Duodenal mucosa (tissue), 2 donors: ENCODE measurements around the gene TUBA4B.
A peak's percentile ranks its signal among the peaks of the same experiment; 100 is the strongest.

Source experiments
- H3K27ac ChIP-seq: one replicate; pipeline ENCODE4 v1.7.0; 2013; ENCODE audit warnings: low read depth, low read length
- H3K27me3 ChIP-seq, 2 donors: one replicate each; pipeline ENCODE4 v1.7.0; 2013; ENCODE audit warnings: low read length in 2 of 2, control low read depth in 1 of 2; ENCODE audit not compliant: insufficient read depth in 2 of 2, control insufficient read depth in 1 of 2
- H3K36me3 ChIP-seq, 2 donors: one replicate each; pipeline ENCODE4 v1.7.0; 2013; ENCODE audit warnings: low read length in 2 of 2, control low read depth in 1 of 2; ENCODE audit not compliant: insufficient read depth in 2 of 2, control insufficient read depth in 1 of 2
- H3K4me1 ChIP-seq, 2 donors: one replicate each; pipeline ENCODE4 v1.7.0; 2013; ENCODE audit warnings: low read length in 2 of 2, control low read depth in 1 of 2; ENCODE audit not compliant: insufficient read depth in 2 of 2, control insufficient read depth in 1 of 2
- H3K4me3 ChIP-seq, 2 donors: one replicate each; pipeline ENCODE4 v1.7.0; 2013; ENCODE audit warnings: low read length in 2 of 2, low read depth in 1 of 2
- H3K9ac ChIP-seq, 2 donors: one replicate each; pipeline ENCODE4 v1.7.0; 2013; ENCODE audit warnings: low read length in 2 of 2, low read depth in 1 of 2
- H3K9me3 ChIP-seq, 2 donors: one replicate each; pipeline ENCODE4 v1.7.0; 2013; ENCODE audit warnings: low read length in 2 of 2, control low read depth in 1 of 2; ENCODE audit not compliant: control insufficient read depth in 1 of 2

The TUBA4B gene

GRCh38 chr2:219218732-219219701 is 34.0 kb upstream of the TUBA4B start, which contains the start of gene ABCB6:
ABCB6 (minus strand) TSS chr2:219218958; CDS start chr2:219218673, 285 bp downstream.
- Histone ChIP-seq H3K36me3 (peaks cover 45 to 55% of the 10 kb centered on the region in 2 donors), H3K27ac (peak within 1 kb of the TSS; percentile 74), H3K4me3 (peak within 1 kb of the TSS; percentile 75 to 78), H3K9ac (peak within 1 kb of the TSS; percentile 45), H3K9me3 (no peaks in the 10 kb centered on the region), H3K27me3 (no peaks in the 10 kb centered on the region), H3K4me1 (peaks cover 21 to 27% of the 10 kb centered on the region in 2 donors)

GRCh38 chr2:219219784-219220532 is 33.1 kb upstream of the TUBA4B start:
- H3K27ac ChIP-seq, result no peak overlapping the region
- H3K4me1 ChIP-seq, result peaks cover 21 to 27% of the 10 kb centered on the region in 2 donors

GRCh38 chr2:219220652-219221402 is 32.2 kb upstream of the TUBA4B start:
- Histone ChIP-seq H3K9me3 (no peaks in the 10 kb centered on the region), H3K27ac (no peak overlapping the region), H3K36me3 (peaks cover 51 to 63% of the 10 kb centered on the region in 2 donors), H3K4me3 (no peak overlapping the region), H3K9ac (no peak overlapping the region), H3K4me1 (peaks cover 21 to 27% of the 10 kb centered on the region in 2 donors), H3K27me3 (no peaks in the 10 kb centered on the region)

More at GRCh38 chr2:219219784-219220532, 33.1 kb upstream of the TUBA4B start:
- Histone ChIP-seq H3K4me3 (peak overlapping the region in 1 of 2 donors; percentile 75), H3K27me3 (no peaks in the 10 kb centered on the region), H3K9me3 (no peaks in the 10 kb centered on the region), H3K9ac (no peak overlapping the region), H3K36me3 (peaks cover 45 to 55% of the 10 kb centered on the region in 2 donors)

GRCh38 chr2:219221957-219222518 is 31.0 kb upstream of the TUBA4B start:
- no peaks in the 10 kb centered on the region for H3K27me3 ChIP-seq
- H3K36me3 ChIP-seq, result peaks cover 57 to 71% of the 10 kb centered on the region in 2 donors
- H3K9me3 ChIP-seq, result no peaks in the 10 kb centered on the region
- H3K9ac ChIP-seq, result no peak overlapping the region
- H3K4me1 ChIP-seq, result peaks cover 21 to 27% of the 10 kb centered on the region in 2 donors
- no peak overlapping the region for H3K4me3 ChIP-seq
- no peak overlapping the region for H3K27ac ChIP-seq

GRCh38 chr2:219223831-219224610 is 29.0 kb upstream of the TUBA4B start:
- H3K9me3 ChIP-seq, result no peaks in the 10 kb centered on the region
- peaks cover 57 to 71% of the 10 kb centered on the region in 2 donors for H3K36me3 ChIP-seq
- no peak overlapping the region for H3K27ac ChIP-seq
- H3K4me1 ChIP-seq, result peaks cover 24 to 26% of the 10 kb centered on the region in 2 donors
- H3K4me3 ChIP-seq, result no peak overlapping the region
- H3K9ac ChIP-seq, result no peak overlapping the region
- H3K27me3 ChIP-seq, result no peaks in the 10 kb centered on the region

- Histone ChIP-seq H3K36me3 (peaks cover 52 to 61% of the 10 kb centered on the region in 2 donors), H3K27ac (no peak overlapping the region), H3K4me1 (peaks cover 17 to 18% of the 10 kb centered on the region in 2 donors), H3K9me3 (no peaks in the 10 kb centered on the region), H3K4me3 (no peak overlapping the region), H3K27me3 (no peaks in the 10 kb centered on the region), H3K9ac (no peak overlapping the region)
These were observed 27.7 kb upstream of the TUBA4B start for GRCh38 chr2:219225350-219225749.

GRCh38 chr2:219228041-219228910 is 24.8 kb upstream of the TUBA4B start:
- no peak overlapping the region for H3K27ac ChIP-seq
- no peaks in the 10 kb centered on the region for H3K27me3 ChIP-seq
- peak overlapping the region; percentile 89 to 93 for H3K4me3 ChIP-seq
- no peaks in the 10 kb centered on the region for H3K9me3 ChIP-seq
- peak overlapping the region; percentile 92 for H3K9ac ChIP-seq
- peaks cover 46 to 50% of the 10 kb centered on the region in 2 donors for H3K36me3 ChIP-seq
- H3K4me1 ChIP-seq, result peaks cover 24 to 26% of the 10 kb centered on the region in 2 donors

- Histone ChIP-seq H3K27ac (peak overlapping the region; percentile 94), H3K9ac (peak overlapping the region; percentile 92), H3K4me1 (peaks cover 24 to 26% of the 10 kb centered on the region in 2 donors), H3K9me3 (no peaks in the 10 kb centered on the region), H3K4me3 (peak overlapping the region; percentile 89 to 93), H3K36me3 (peaks cover 46 to 50% of the 10 kb centered on the region in 2 donors), H3K27me3 (no peaks in the 10 kb centered on the region)
These were observed 24.1 kb upstream of the TUBA4B start for GRCh38 chr2:219228911-219229304.
